Measurements from ENCODE around the gene ASTN2.

Gene ASTN2

DNA sequence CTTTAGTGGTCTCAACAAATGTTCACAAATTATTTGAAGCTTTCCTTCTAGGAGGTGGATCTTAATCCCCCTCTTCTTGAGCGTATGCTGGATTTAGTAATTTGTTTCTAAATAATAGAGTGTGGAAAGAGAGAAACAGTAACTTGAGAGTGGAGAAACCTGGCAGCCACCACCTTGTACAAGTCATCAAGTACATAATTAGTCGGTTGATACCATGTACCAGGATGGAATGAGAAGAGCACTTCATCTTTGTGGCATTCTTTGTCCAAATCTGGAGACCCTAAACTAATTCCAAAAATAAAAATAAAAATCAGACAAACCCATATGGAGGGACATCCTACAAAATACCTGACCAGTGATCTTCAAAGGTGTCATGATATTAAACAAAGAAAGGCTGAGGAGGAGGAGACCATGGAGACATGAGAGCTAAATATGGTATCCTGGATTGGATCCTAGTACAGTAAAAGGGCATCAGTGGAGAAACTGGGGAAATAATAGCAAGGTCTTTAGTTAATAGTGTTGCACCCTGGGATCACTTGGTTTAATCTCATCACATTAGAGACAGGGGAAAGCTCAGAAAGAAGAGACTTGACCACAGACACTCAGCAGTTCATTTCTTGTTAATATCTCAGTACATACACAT is 147.9 kb downstream of the ASTN2 start:
- no peak overlapping the region for H3K4me3 ChIP-seq (ENCODE audit: low read depth, low read length)
- DNase-seq (ENCODE audit: low read depth): no peak
- TF ChIP-seq, protein P1, sequence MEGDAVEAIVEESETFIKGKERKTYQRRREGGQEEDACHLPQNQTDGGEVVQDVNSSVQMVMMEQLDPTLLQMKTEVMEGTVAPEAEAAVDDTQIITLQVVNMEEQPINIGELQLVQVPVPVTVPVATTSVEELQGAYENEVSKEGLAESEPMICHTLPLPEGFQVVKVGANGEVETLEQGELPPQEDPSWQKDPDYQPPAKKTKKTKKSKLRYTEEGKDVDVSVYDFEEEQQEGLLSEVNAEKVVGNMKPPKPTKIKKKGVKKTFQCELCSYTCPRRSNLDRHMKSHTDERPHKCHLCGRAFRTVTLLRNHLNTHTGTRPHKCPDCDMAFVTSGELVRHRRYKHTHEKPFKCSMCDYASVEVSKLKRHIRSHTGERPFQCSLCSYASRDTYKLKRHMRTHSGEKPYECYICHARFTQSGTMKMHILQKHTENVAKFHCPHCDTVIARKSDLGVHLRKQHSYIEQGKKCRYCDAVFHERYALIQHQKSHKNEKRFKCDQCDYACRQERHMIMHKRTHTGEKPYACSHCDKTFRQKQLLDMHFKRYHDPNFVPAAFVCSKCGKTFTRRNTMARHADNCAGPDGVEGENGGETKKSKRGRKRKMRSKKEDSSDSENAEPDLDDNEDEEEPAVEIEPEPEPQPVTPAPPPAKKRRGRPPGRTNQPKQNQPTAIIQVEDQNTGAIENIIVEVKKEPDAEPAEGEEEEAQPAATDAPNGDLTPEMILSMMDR (IDR thresholded peaks at IDR 0.05; ENCODE audit: low read depth, low read length, missing control alignments): no peak

DNA sequence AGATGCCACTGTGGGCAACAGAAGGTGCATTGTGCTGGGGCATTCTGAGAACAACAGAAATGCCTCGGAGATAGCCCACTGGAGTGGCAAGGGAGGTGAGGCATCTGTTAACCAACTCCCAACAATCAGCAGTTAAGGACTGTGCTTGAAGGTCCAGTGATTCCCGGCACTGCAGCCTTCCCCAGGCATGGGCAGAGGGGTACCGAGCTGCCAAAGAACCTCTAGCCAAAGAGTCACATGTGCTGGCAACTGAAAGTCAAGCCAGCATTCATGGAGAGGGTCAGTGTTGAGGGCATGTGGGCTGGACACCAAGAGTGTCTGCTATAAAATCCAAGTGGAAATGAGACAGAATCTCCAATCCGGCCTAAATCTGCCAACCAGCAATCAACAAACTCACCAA is 149.6 kb downstream of the ASTN2 start:
- no peak overlapping the region for H3K4me3 ChIP-seq (ENCODE audit: low read depth, low read length)
- TF ChIP-seq, protein P1 (IDR thresholded peaks at IDR 0.05; ENCODE audit: low read depth, low read length, missing control alignments): no peak
- DNase-seq (ENCODE audit: low read depth): no peak

DNA sequence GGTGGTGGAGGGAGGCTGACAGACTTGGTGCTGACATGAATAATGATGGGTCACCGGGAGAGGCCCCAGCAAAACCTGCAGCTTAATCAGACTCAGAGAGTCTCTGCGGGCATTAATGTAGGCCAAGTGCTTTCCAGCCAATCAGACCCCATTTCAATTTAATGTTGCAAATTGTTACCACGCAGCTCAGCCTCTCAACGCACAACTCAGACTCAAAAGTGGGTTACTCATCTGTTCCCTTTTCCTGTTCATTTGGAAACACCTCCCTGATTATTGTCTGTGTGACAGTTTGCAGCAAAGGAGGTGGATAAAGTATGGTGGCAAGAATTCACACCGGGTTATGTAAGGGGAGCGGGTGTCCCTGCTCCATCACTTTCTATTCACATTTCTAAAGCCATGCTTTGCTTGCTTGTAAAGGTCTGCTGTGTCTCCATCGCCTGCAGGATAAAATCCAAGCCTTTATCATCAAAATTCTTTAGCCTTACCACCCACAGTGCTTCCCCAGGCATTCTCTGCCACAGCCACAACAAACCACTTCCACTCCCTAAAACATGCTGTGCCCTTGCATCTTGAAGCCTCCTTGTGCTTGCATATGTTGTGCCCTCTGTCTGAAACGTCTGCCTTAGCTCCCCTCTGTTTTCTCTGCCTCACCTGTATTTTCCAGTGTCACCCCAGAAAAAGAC is 156.5 kb downstream of the ASTN2 start:
- DNase-seq (ENCODE audit: low read depth): no peak
- TF ChIP-seq, protein P1 (IDR thresholded peaks at IDR 0.05; ENCODE audit: low read depth, low read length, missing control alignments): no peak
- no peak overlapping the region for H3K4me3 ChIP-seq (ENCODE audit: low read depth, low read length)

DNA sequence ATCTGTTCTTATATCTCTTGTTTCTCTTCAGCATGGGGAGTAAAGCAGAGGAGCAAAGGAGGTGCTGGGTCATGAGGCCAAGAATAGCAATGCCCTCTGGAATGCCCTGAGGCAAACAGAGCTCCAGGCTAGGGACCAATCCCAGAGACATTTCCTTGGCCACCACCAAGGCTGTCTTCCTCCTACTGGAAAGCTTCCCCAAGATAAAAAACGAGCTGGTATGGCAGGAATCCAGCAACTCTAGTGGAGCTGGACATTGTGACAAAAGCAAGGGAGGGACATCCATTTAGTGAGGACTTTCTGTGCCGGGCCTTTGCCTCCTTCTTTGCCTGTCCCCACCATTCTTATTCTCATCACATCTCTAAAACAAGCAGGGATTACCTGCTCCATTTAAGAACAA is 161.6 kb downstream of the ASTN2 start:
- no peak for DNase-seq (ENCODE audit: low read depth)
- H3K4me3 ChIP-seq (ENCODE audit: low read depth, low read length): no peak overlapping the region
- TF ChIP-seq, protein P1 (IDR thresholded peaks at IDR 0.05; ENCODE audit: low read depth, low read length, missing control alignments): no peak

DNA sequence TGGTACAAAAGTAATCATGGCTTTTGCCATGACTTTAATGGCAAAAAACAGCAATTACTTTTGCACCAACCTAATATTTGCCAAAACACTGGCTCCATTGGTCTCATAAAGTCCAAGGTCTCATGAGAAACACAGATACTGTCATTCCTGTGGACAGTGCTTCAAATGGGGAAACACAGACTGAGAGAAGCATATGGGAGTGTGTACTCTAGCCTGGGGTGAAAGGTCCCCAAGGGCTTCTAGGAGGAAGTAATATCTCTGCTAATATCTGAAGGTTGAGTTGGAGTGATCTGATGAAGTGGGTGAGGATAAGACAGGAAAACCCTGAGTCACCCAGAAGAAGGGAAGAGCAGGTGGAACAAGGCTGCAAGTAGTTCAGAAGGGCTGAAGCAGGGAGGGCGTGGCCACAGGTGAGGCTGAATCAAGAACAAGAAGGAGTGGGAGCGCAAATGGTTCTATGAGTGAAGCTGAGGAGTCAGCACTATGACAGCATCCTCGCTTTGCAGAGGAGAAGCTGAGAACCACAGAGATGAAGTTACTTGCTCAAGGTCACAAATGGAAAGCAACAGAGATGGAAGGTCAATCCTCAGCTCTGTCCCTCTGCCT is 164.1 kb downstream of the ASTN2 start:
- DNase-seq (ENCODE audit: low read depth): no peak
- TF ChIP-seq, protein P1 (IDR thresholded peaks at IDR 0.05; ENCODE audit: low read depth, low read length, missing control alignments): no peak
- H3K4me3 ChIP-seq (ENCODE audit: low read depth, low read length): no peak overlapping the region

DNA sequence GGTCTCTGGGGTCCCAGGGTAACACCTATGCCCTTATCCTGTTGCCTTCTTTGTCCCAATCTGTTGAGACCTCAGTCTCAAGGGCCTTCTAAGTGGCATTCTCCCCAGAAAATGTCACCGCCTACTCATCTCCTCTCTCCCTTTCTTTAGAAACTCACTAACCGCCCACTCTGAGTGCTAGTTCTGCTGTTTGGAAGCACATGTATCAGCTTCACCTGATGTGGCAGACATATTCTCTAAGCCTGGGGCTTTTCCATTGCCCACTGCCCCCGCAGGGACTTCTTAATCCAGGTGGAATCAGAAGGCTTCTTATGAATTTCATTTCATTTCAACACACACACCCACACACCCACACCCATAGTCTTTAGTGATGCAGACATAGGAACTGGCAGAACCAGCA is 165.1 kb downstream of the ASTN2 start:
- no peak for DNase-seq (ENCODE audit: low read depth)
- TF ChIP-seq, protein P1 (IDR thresholded peaks at IDR 0.05; ENCODE audit: low read depth, low read length, missing control alignments): no peak
- no peak overlapping the region for H3K4me3 ChIP-seq (ENCODE audit: low read depth, low read length)

All from GM12864 (cell line).